ENCODE measurements around the gene SVEP1. TPM values are rescaled to one million over a fixed set of nuclear protein-coding genes. Genes with fewer than 3 reads are reported as not detected.
"Not testable (repeated sequence)": the region's sequence is repeated elsewhere in the genome, so short reads cannot be mapped to it uniquely, and the experiment has no call there.

SVEP1 gene
- total and polyA plus RNA-seq, 8 donors: 0.43 to 64.4 (median 8.4) TPM

- no peak for DNase-seq
- Histone ChIP-seq H3K4me3 (no peak overlapping the region), H3K9me3 (no peaks in the 10 kb centered on the region), H3K27ac (no peak overlapping the region), H3K36me3 (peaks cover 0 to 31% (median 4%) of the 10 kb centered on the region in 4 donors), H3K4me1 (no peaks in the 10 kb centered on the region), H3K27me3 (no peaks in the 10 kb centered on the region)
- no peak for TF ChIP-seq EP300 (IDR thresholded peaks at IDR 0.05)
- no peak for TF ChIP-seq CTCF (IDR thresholded peaks at IDR 0.05)
- TF ChIP-seq POLR2AphosphoS5 (IDR thresholded peaks at IDR 0.05): no peak
- intact Hi-C loops (cut with DNase I; ENCODE audit: low total_unique reads): no loop called here
- 85 to 91% (median 87%) methylated on average over 4 of the region's 4 CpGs for WGBS, 5 donors
These were observed 175.1 kb downstream of the SVEP1 start for GRCh38 chr9:110404473-110404872.

- Histone ChIP-seq H3K36me3 (peaks cover 0 to 11% (median 0%) of the 10 kb centered on the region in 4 donors), H3K4me3 (no peak overlapping the region), H3K4me1 (no peaks in the 10 kb centered on the region), H3K27me3 (no peaks in the 10 kb centered on the region), H3K27ac (no peak overlapping the region), H3K9me3 (no peaks in the 10 kb centered on the region)
- peak in 1 of 2 donors; percentile 5 for DNase-seq
- intact Hi-C loops (cut with DNase I; ENCODE audit: low total_unique reads): no loop called here
- 43 to 91% (median 84%) methylated on average over 4 of the region's 4 CpGs for WGBS, 5 donors
- no peak for TF ChIP-seq POLR2A (IDR thresholded peaks at IDR 0.05)
- no peak for TF ChIP-seq EP300 (IDR thresholded peaks at IDR 0.05)
- no peak for TF ChIP-seq CTCF (IDR thresholded peaks at IDR 0.05)
- no peak for TF ChIP-seq POLR2AphosphoS5 (IDR thresholded peaks at IDR 0.05)
These were observed 179.6 kb downstream of the SVEP1 start for GRCh38 chr9:110399983-110400382.

- H3K27ac ChIP-seq; H3K9me3 ChIP-seq; H3K27me3 ChIP-seq; H3K4me1 ChIP-seq; DNase-seq; H3K4me3 ChIP-seq; intact Hi-C loops (cut with DNase I; ENCODE audit: low total_unique reads): not testable (repeated sequence)
- H3K36me3 ChIP-seq: peaks cover 0 to 11% (median 0%) of the 10 kb centered on the region in 4 donors
- WGBS, 5 donors: 50 to 97% (median 90%) methylated on average over 1 to 2 of the region's 2 CpGs
These were observed 180.5 kb downstream of the SVEP1 start for GRCh38 chr9:110398992-110399391.

- Histone ChIP-seq H3K36me3 (no peaks in the 10 kb centered on the region), H3K27ac (no peak overlapping the region), H3K4me3 (no peak overlapping the region), H3K4me1 (no peaks in the 10 kb centered on the region), H3K27me3 (no peaks in the 10 kb centered on the region), H3K9me3 (no peaks in the 10 kb centered on the region)
- 51 to 89% (median 71%) methylated on average over 2 of the region's 2 CpGs for WGBS, 5 donors
- intact Hi-C loops (cut with DNase I; ENCODE audit: low total_unique reads): no loop called here
- TF ChIP-seq EP300 (IDR thresholded peaks at IDR 0.05) (no peak), POLR2A (IDR thresholded peaks at IDR 0.05) (no peak), CTCF (IDR thresholded peaks at IDR 0.05) (no peak), POLR2AphosphoS5 (IDR thresholded peaks at IDR 0.05) (no peak)
- DNase-seq: no peak
These were observed 187.6 kb downstream of the SVEP1 start for GRCh38 chr9:110391826-110392485.

GRCh38 chr9:110389148-110389750 is 190.3 kb downstream of the SVEP1 start:
- 43 to 64% (median 56%) methylated on average over 3 of the region's 3 CpGs for WGBS, 5 donors
- H3K4me3 ChIP-seq: no peak overlapping the region
- H3K27ac ChIP-seq: no peak overlapping the region
- intact Hi-C loops (cut with DNase I; ENCODE audit: low total_unique reads): no loop called here
- TF ChIP-seq EP300 (IDR thresholded peaks at IDR 0.05) (no peak), POLR2A (IDR thresholded peaks at IDR 0.05) (no peak), POLR2AphosphoS5 (IDR thresholded peaks at IDR 0.05) (no peak), CTCF (IDR thresholded peaks at IDR 0.05) (no peak)
- no peaks in the 10 kb centered on the region for H3K27me3 ChIP-seq
- H3K4me1 ChIP-seq: no peaks in the 10 kb centered on the region
- peaks cover 0 to 5% (median 0%) of the 10 kb centered on the region in 4 donors for H3K36me3 ChIP-seq
- H3K9me3 ChIP-seq: no peaks in the 10 kb centered on the region
- no peak for DNase-seq
